Measurements from ENCODE around the gene CLEC4E. TPM values are rescaled to one million over a fixed set of nuclear protein-coding genes. Genes with fewer than 3 reads are reported as not detected.
"Not testable (repeated sequence)": the region's sequence is repeated elsewhere in the genome, so short reads cannot be mapped to it uniquely, and the experiment has no call there.

CLEC4E gene
- total RNA-seq, 1 donor from 2014 or later: not detected

- peak; percentile 53 for TF ChIP-seq CTCF (conservative IDR thresholded peaks at IDR 0.05)
- peaks cover 40% of the 10 kb centered on the region for H3K27me3 Mint-ChIP-seq
- DNase-seq (ENCODE audit: extremely low spot score, unreplicated experiment); H3K27ac Mint-ChIP-seq; H3K4me1 Mint-ChIP-seq (ENCODE audit: unreplicated experiment); H3K9me3 Mint-ChIP-seq; H3K4me3 Mint-ChIP-seq; H3K36me3 Mint-ChIP-seq: not testable (repeated sequence)
Observed at GRCh38 chr12:8537820-8538219, 2.9 kb downstream of the CLEC4E start.

- Mint-ChIP-seq H3K36me3 (no peaks in the 10 kb centered on the region), H3K27me3 (peaks cover 18% of the 10 kb centered on the region), H3K9me3 (no peaks in the 10 kb centered on the region), H3K4me3 (no peak overlapping the region), H3K27ac (no peak overlapping the region), H3K4me1 (ENCODE audit: unreplicated experiment) (no peaks in the 10 kb centered on the region)
- no peak for DNase-seq (ENCODE audit: extremely low spot score, unreplicated experiment)
- no peak for TF ChIP-seq CTCF (conservative IDR thresholded peaks at IDR 0.05)
Observed at GRCh38 chr12:8532045-8532444, 8.7 kb downstream of the CLEC4E start.

- DNase-seq (ENCODE audit: extremely low spot score, unreplicated experiment): no peak
- Mint-ChIP-seq H3K27me3 (peaks cover 18% of the 10 kb centered on the region), H3K27ac (no peak overlapping the region)
Observed at GRCh38 chr12:8527250-8528130, 13.2 kb downstream of the CLEC4E start.

GRCh38 chr12:8519171-8519570 is 21.5 kb downstream of the CLEC4E start:
- no peak for DNase-seq (ENCODE audit: extremely low spot score, unreplicated experiment)
- Mint-ChIP-seq H3K4me3 (no peak overlapping the region), H3K27ac (no peak overlapping the region), H3K4me1 (ENCODE audit: unreplicated experiment) (no peaks in the 10 kb centered on the region), H3K36me3 (no peaks in the 10 kb centered on the region), H3K9me3 (no peaks in the 10 kb centered on the region), H3K27me3 (peaks cover 18% of the 10 kb centered on the region)
- no peak for TF ChIP-seq CTCF (conservative IDR thresholded peaks at IDR 0.05)

More at GRCh38 chr12:8527250-8528130, 13.2 kb downstream of the CLEC4E start:
- TF ChIP-seq CTCF (conservative IDR thresholded peaks at IDR 0.05): no peak
- no peaks in the 10 kb centered on the region for H3K36me3 Mint-ChIP-seq
- no peaks in the 10 kb centered on the region for H3K4me1 Mint-ChIP-seq (ENCODE audit: unreplicated experiment)
- peaks cover 6% of the 10 kb centered on the region for H3K9me3 Mint-ChIP-seq
- H3K4me3 Mint-ChIP-seq: no peak overlapping the region

GRCh38 chr12:8517971-8518370 is 22.7 kb downstream of the CLEC4E start:
- no peak for DNase-seq (ENCODE audit: extremely low spot score, unreplicated experiment)
- H3K4me3 Mint-ChIP-seq: no peak overlapping the region
- H3K36me3 Mint-ChIP-seq: no peaks in the 10 kb centered on the region
- H3K27ac Mint-ChIP-seq: no peak overlapping the region
- no peak for TF ChIP-seq CTCF (conservative IDR thresholded peaks at IDR 0.05)
- H3K4me1 Mint-ChIP-seq (ENCODE audit: unreplicated experiment): no peaks in the 10 kb centered on the region
- H3K9me3 Mint-ChIP-seq: no peaks in the 10 kb centered on the region
- peaks cover 14% of the 10 kb centered on the region for H3K27me3 Mint-ChIP-seq

All from type B pancreatic cell (in vitro differentiated cells).